HG03565 (cell line): ENCODE measurements around the gene CLK2.
"Not testable (repeated sequence)": the region's sequence is repeated elsewhere in the genome, so short reads cannot be mapped to it uniquely, and the experiment has no call there.

Source experiments
- ATAC-seq: cut with Tn5 transposase; IDR thresholded peaks from one replicate; pipeline ENCODE4 v1.9.1; 2021; ENCODE audit warnings: mild to moderate bottlenecking, moderate library complexity; ENCODE audit not compliant: unreplicated experiment

Gene CLK2

GRCh38 chr1:155244368-155245162, 28.7 kb downstream of the CLK2 start:
- ATAC-seq, result peak; percentile 78

GRCh38 chr1:155242805-155243358, 30.4 kb downstream of the CLK2 start:
- ATAC-seq, result no peak

DNA sequence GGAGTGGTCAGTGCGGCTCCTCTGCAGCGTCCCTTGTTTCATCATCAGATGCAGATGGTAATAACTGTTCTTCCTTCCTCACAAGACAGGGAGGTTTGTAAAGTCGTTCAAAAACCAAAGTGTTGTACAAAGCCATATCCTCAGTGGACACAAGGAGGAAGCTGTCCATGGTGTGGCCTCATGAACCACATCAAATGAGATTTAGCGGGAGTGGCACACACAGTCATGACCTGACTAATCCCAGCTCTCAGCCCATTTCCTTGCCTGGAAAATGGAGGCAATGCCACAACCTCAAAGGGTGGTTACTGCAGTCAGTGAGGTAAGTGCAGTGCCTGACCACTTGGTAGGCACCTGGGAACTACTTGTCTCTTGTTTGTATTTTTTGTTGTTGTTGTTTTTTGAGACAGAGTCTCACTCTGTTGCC, 31.5 kb downstream of the CLK2 start:
- no peak for ATAC-seq

- ATAC-seq, result no peak
Measured at GRCh38 chr1:155241069-155241679, 32.1 kb downstream of the CLK2 start.

GRCh38 chr1:155236451-155236850, 36.9 kb downstream of the CLK2 start:
- no peak for ATAC-seq

- not testable (repeated sequence) for ATAC-seq
Measured at GRCh38 chr1:155235375-155235774, 37.9 kb downstream of the CLK2 start.

DNA sequence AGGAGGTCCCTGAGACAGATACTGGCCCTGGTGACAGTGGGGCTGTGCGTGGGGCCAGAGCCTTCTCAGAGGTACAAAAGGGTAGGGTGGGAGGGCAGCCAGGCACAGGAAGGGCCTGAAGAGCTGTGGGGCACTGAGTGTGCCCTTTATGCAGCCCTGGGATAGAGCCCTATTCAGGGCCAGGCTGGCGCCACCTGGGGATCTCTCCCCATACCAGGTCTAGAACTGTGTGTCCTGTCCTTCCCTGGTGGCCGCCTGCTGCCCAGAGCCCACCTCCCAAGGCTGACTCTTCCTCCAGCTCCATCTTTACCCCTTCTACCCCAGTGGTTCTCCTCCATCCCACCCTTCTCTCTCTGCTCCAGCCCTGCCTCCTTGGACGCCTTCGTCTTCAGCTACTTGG, 39.8 kb downstream of the CLK2 start:
- ATAC-seq, result not testable (repeated sequence)

DNA sequence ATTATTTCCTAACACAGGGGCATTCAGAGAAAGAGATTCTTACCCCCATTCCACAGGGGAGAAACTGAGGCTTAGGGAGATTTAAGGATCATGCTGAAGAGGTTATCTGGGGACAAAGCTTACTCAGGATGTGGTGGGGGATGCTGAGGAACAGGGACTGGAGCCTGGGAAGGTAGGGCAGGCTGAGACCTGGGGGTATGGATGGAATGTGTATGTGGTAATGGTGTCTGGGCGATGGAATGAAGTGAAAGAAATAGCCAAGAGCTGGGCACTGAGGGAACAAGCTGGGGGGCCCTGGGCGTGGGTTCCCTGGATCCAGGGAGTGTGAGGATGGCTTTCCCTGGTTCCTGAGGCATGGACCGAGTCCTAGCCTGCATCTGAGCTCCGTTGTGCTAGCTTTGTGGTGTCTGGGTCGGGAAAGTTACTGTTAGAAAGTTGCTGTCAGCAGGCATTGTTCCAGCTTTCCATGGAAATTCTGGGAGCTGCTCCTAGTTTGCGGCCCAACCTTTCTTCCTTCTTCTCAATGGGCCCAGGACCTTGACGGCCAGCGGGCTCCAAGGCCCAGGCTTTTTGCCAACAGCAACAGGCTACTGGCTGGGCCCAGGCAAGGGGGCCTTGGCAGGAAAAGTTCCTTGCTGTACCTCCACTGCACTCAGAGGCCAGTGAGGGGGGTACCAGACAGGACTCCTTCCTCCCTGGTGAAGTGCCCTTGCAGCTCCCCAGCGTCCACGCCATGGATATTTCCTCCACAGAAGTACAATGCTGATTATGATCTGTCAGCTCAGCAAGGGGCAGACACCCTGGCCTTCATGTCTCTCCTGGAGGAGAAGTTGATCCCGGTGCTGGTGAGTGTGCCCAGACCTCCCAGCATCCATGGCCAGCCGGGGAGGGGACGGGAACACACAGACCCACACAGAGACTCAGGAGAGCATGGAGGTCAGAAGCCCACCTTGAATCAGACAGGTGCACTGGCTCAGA, 41.0 kb downstream of the CLK2 start:
- ATAC-seq, result not testable (repeated sequence)

- not testable (repeated sequence) for ATAC-seq
Measured at GRCh38 chr1:155231302-155231701, 42.0 kb downstream of the CLK2 start.

- ATAC-seq, result no peak
Measured at GRCh38 chr1:155228096-155228427, 45.2 kb downstream of the CLK2 start.

DNA sequence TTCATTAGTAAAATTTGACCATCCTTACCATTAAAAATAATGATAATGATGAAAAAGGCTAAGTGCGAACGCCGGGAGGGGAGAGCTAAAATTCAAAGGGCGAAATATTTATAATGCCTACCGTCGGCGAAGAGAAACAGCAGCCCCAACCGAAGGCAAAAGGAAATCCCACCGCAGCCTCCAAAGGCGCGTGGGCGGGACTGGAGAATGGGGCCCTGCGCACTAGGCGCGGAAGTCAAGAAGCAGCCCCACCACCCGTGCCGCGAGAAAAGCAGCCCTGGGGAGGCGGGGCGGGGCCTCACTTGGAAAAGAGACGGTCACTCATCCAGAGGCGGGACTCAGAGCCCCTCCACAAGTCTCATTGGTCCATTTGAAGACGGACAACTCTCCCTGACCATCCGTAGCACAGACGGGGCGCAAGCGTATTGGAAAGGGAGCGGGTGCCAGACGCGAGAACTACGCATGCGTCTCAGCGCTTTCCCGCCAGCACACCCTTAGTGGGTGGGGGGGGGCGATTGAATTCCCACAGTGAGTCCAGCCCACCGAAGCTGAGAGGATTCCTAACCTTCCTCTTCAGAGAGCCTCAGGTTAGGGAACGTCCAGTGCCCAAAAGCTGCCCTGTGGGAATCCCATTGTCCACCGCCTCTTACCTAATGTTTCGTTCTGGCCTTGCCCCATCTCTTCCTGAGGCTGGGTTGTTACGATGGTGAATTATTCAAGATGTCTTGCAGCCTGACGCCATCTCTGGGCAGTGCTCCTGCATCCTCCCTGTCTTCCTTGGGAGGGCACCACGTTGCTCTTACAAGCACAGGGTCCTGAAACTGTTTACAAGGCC, 45.8 kb downstream of the CLK2 start:
- peak; percentile 90 for ATAC-seq

- ATAC-seq, result no peak
Measured at GRCh38 chr1:155226910-155227260, 46.4 kb downstream of the CLK2 start.

GRCh38 chr1:155226188-155226909, 47.0 kb downstream of the CLK2 start:
- ATAC-seq, result no peak

DNA sequence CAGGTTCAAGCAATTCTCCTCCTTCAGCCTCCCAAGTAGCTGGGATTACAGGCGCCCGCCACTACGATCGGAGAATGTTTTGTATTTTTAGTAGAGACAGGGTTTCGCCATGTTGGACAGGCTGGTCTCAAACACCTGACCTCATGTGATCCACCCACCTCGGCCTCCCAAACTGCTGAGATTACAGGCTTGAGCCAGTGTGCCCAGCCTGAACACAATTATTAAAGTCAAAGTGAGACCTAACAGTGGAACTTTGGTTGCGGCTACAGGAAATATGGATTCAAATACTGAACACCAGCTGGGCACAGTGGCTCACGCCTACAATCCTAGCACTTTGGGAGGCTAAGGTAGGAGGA, 47.9 kb downstream of the CLK2 start:
- ATAC-seq, result not testable (repeated sequence)

- no peak for ATAC-seq
Measured at GRCh38 chr1:155223047-155223446, 50.3 kb downstream of the CLK2 start.

DNA sequence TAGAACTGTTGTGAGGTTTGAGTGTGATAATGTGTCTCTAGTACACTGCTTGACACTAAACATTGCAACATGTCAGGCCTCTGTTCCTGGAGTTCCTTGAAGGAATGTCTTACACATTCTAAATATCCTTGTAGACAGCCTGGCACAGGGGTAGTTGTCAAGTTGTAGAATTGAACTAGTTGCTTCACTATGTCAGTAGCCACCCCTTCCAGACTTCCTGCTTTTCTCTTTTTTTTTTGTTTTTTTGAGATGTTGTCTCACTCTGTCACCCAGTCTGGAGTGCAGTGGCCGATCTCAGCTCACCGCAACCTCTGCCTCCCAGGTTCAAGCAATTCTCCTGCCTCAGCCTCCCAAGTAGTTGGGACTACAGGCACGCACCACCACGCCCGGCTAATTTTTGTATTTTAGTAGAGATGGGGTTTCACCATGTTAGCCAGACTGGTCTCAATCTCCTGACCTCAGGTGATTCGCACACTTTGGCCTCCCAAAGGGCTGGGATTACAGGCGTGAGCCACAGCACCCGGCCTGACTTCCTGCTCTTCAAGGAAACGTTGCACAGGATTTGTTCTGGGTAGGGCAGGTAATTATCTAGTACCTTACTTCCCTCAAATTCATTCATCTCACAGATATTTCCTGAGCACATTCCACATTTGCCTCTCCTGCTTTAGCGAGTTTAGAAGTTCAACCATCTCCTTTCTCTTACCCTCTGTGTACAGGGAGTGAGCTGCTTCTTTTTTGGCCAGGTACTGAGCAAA, 52.9 kb downstream of the CLK2 start:
- not testable (repeated sequence) for ATAC-seq

- no peak for ATAC-seq
Measured at GRCh38 chr1:155219592-155220031, 53.7 kb downstream of the CLK2 start.

GRCh38 chr1:155218854-155219591, 54.3 kb downstream of the CLK2 start:
- ATAC-seq, result no peak
